Suprapubic skin (tissue), 4 donors: ENCODE measurements around the gene CADM1. TPM values are rescaled to one million over a fixed set of nuclear protein-coding genes. Genes with fewer than 3 reads are reported as not detected.

Experiments
- DNase-seq, 2 donors: peaks; one replicate each; pipeline ENCODE4 v3.0.0-alpha.2; 2019; ENCODE audit warnings: low spot score in 2 of 2
- H3K27ac ChIP-seq: fragments of 200-600 bp; sonication (generic); one replicate; pipeline ENCODE4 v1.5.1; 2019
- H3K27me3 ChIP-seq: fragments of 200-600 bp; sonication (generic); one replicate; pipeline ENCODE4 v1.5.1; 2019
- H3K36me3 ChIP-seq: fragments of 200-600 bp; sonication (generic); one replicate; pipeline ENCODE4 v1.5.1; 2019
- H3K4me1 ChIP-seq: fragments of 200-600 bp; sonication (generic); one replicate; pipeline ENCODE4 v1.5.1; 2019
- H3K4me3 ChIP-seq: fragments of 200-600 bp; sonication (generic); one replicate; pipeline ENCODE4 v1.5.1; 2019; ENCODE audit warnings: mild to moderate bottlenecking
- H3K9me3 ChIP-seq: fragments of 200-600 bp; sonication (generic); one replicate; pipeline ENCODE4 v1.5.1; 2019
- CTCF ChIP-seq, 2 donors: fragments of 200-600 bp in 1 of 2; fragments of 450-650 bp in 1 of 2; sonication (generic) in 1 of 2; IDR thresholded peaks; one replicate each; pipeline ENCODE4 v1.5.1; 2016 to 2019; ENCODE audit warnings: antibody characterized with exemption in 2 of 2, mild to moderate bottlenecking in 1 of 2, moderate library complexity in 1 of 2
- EP300 ChIP-seq: sonication (generic); formaldehyde crosslinking; IDR thresholded peaks from one replicate; pipeline ENCODE4 v1.6.1; 2017; ENCODE audit warnings: antibody characterized with exemption
- POLR2A ChIP-seq, 2 donors: fragments of 450-650 bp; IDR thresholded peaks; one replicate each; pipeline ENCODE4 v1.6.1; 2017; ENCODE audit warnings: antibody characterized with exemption in 2 of 2, mild to moderate bottlenecking in 2 of 2, moderate library complexity in 2 of 2
- POLR2AphosphoS5 ChIP-seq, 3 donors: sonication (generic); formaldehyde crosslinking; IDR thresholded peaks; one replicate each; pipeline ENCODE4 v1.6.1; 2017; ENCODE audit warnings: antibody characterized with exemption in 3 of 3
- WGBS: methylation state at CpG from one replicate; pipeline ENCODE4 v1.1.5; 2018; 5-methylcytosine and 5-hydroxymethylcytosine counted together
- total RNA-seq, 4 donors: library from RNA; depleted of rRNA; stranded (reverse); fragments of >200 nt; gene quantifications; one replicate each; pipeline ENCODE4 v1.1.0, GENCODE V29; 2016

The CADM1 gene
- total RNA-seq, 4 donors from 2014 or later, result 13.3 to 26.2 (median 15.3) TPM

GRCh38 chr11:115420505-115420904, 83.7 kb downstream of the CADM1 start:
- Histone ChIP-seq H3K4me1 (peaks cover 15% of the 10 kb centered on the region), H3K36me3 (no peaks in the 10 kb centered on the region), H3K27me3 (no peaks in the 10 kb centered on the region), H3K27ac (no peak overlapping the region), H3K4me3 (no peak overlapping the region), H3K9me3 (no peaks in the 10 kb centered on the region)
- TF ChIP-seq POLR2A (IDR thresholded peaks at IDR 0.05), result no peak
- no peak for TF ChIP-seq EP300
- TF ChIP-seq POLR2AphosphoS5 (IDR thresholded peaks at IDR 0.05), result no peak
- TF ChIP-seq CTCF (IDR thresholded peaks at IDR 0.05), result no peak
- DNase-seq, result no peak
- 69% methylated on average over 5 of the region's 5 CpGs for WGBS

- Histone ChIP-seq H3K4me1 (peaks cover 15% of the 10 kb centered on the region), H3K27ac (no peak overlapping the region), H3K27me3 (no peaks in the 10 kb centered on the region), H3K4me3 (no peak overlapping the region), H3K9me3 (no peaks in the 10 kb centered on the region), H3K36me3 (no peaks in the 10 kb centered on the region)
- TF ChIP-seq CTCF (IDR thresholded peaks at IDR 0.05) (no peak), POLR2AphosphoS5 (IDR thresholded peaks at IDR 0.05) (no peak), POLR2A (IDR thresholded peaks at IDR 0.05) (no peak), EP300 (no peak)
- DNase-seq, result no peak
- WGBS, result 79% methylated on average over 1 of the region's 1 CpG
Observed at GRCh38 chr11:115418626-115419025, 85.6 kb downstream of the CADM1 start.

- Histone ChIP-seq H3K36me3 (no peaks in the 10 kb centered on the region), H3K27me3 (no peaks in the 10 kb centered on the region)
Observed at GRCh38 chr11:115418081-115418480, 86.1 kb downstream of the CADM1 start.

GRCh38 chr11:115411120-115411519, 93.1 kb downstream of the CADM1 start:
- H3K27me3 ChIP-seq, result no peaks in the 10 kb centered on the region
- H3K36me3 ChIP-seq, result no peaks in the 10 kb centered on the region
- H3K4me1 ChIP-seq, result peaks cover 6% of the 10 kb centered on the region
- 82% methylated on average over 1 of the region's 1 CpG for WGBS
- no peak for DNase-seq
- H3K27ac ChIP-seq, result no peak overlapping the region
- no peak for TF ChIP-seq EP300
- TF ChIP-seq CTCF (IDR thresholded peaks at IDR 0.05), result no peak
- TF ChIP-seq POLR2AphosphoS5 (IDR thresholded peaks at IDR 0.05), result no peak
- no peak for TF ChIP-seq POLR2A (IDR thresholded peaks at IDR 0.05)
- no peak overlapping the region for H3K4me3 ChIP-seq
- no peaks in the 10 kb centered on the region for H3K9me3 ChIP-seq

More at GRCh38 chr11:115418081-115418480, 86.1 kb downstream of the CADM1 start:
- WGBS, result 68% methylated on average over 4 of the region's 4 CpGs
- H3K4me1 ChIP-seq, result peaks cover 15% of the 10 kb centered on the region
- no peak overlapping the region for H3K27ac ChIP-seq
- no peak overlapping the region for H3K4me3 ChIP-seq
- H3K9me3 ChIP-seq, result no peaks in the 10 kb centered on the region
- DNase-seq, result no peak
- TF ChIP-seq POLR2A (IDR thresholded peaks at IDR 0.05) (no peak), EP300 (no peak), CTCF (IDR thresholded peaks at IDR 0.05) (no peak), POLR2AphosphoS5 (IDR thresholded peaks at IDR 0.05) (no peak)

- H3K9me3 ChIP-seq, result no peaks in the 10 kb centered on the region
- H3K36me3 ChIP-seq, result no peaks in the 10 kb centered on the region
- no peak for DNase-seq
- no peak overlapping the region for H3K4me3 ChIP-seq
- H3K27me3 ChIP-seq, result no peaks in the 10 kb centered on the region
- TF ChIP-seq POLR2AphosphoS5 (IDR thresholded peaks at IDR 0.05) (no peak), EP300 (no peak), CTCF (IDR thresholded peaks at IDR 0.05) (no peak), POLR2A (IDR thresholded peaks at IDR 0.05) (no peak)
- H3K27ac ChIP-seq, result no peak overlapping the region
- peaks cover 6% of the 10 kb centered on the region for H3K4me1 ChIP-seq
- 61% methylated on average over 4 of the region's 4 CpGs for WGBS
Observed at GRCh38 chr11:115409691-115410220, 94.5 kb downstream of the CADM1 start.
